PFSK-1 (cell line): Measurements from ENCODE around the gene ABCA10.

ENCODE experiments used
- POLR2AphosphoS5 ChIP-seq: IDR thresholded peaks from 2 replicates; pipeline ENCODE4 v1.6.1; 2012; ENCODE audit warnings: low read depth, mild to moderate bottlenecking, control low read depth, low read length, moderate library complexity
- SIN3A ChIP-seq: IDR thresholded peaks from 2 replicates; pipeline ENCODE4 v1.6.1; 2012; ENCODE audit warnings: mild to moderate bottlenecking, low read length, moderate library complexity, borderline replicate concordance; ENCODE audit not compliant: insufficient read depth
- TAF1 ChIP-seq: IDR thresholded peaks from 2 replicates; pipeline ENCODE4 v1.6.1; 2012; ENCODE audit warnings: low read length, control low read depth, borderline replicate concordance; ENCODE audit not compliant: insufficient read depth
- TF ChIP-seq, protein P1 (sequence below), 2 experiments: IDR thresholded peaks; 2 replicates each; pipeline versions ENCODE4 v1.6.1 to v1.8.0; 2011 to 2012; ENCODE audit warnings: low read depth in 2 of 2, low read length in 2 of 2, control low read depth in 1 of 2, inconsistent platforms in 1 of 2, mild to moderate bottlenecking in 1 of 2, moderate library complexity in 1 of 2; ENCODE audit not compliant: insufficient read depth in 1 of 2

GRCh38 chr17:69236464-69236863 lies 7.8 kb upstream of the ABCA10 start:
- TF ChIP-seq, protein P1, sequence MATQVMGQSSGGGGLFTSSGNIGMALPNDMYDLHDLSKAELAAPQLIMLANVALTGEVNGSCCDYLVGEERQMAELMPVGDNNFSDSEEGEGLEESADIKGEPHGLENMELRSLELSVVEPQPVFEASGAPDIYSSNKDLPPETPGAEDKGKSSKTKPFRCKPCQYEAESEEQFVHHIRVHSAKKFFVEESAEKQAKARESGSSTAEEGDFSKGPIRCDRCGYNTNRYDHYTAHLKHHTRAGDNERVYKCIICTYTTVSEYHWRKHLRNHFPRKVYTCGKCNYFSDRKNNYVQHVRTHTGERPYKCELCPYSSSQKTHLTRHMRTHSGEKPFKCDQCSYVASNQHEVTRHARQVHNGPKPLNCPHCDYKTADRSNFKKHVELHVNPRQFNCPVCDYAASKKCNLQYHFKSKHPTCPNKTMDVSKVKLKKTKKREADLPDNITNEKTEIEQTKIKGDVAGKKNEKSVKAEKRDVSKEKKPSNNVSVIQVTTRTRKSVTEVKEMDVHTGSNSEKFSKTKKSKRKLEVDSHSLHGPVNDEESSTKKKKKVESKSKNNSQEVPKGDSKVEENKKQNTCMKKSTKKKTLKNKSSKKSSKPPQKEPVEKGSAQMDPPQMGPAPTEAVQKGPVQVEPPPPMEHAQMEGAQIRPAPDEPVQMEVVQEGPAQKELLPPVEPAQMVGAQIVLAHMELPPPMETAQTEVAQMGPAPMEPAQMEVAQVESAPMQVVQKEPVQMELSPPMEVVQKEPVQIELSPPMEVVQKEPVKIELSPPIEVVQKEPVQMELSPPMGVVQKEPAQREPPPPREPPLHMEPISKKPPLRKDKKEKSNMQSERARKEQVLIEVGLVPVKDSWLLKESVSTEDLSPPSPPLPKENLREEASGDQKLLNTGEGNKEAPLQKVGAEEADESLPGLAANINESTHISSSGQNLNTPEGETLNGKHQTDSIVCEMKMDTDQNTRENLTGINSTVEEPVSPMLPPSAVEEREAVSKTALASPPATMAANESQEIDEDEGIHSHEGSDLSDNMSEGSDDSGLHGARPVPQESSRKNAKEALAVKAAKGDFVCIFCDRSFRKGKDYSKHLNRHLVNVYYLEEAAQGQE (IDR thresholded peaks at IDR 0.05; ENCODE audit: insufficient read depth in 1 of 2, low read depth in 2 of 2, low read length in 2 of 2) = no peak
- no peak for TF ChIP-seq POLR2AphosphoS5
- no peak for TF ChIP-seq TAF1
- no peak for TF ChIP-seq SIN3A
